NCI-H524 treated with DMSO at 0.1 percent for 48 hours (cell line): ENCODE measurements around the gene CEP63.

Source experiments
- DNase-seq: peaks from one replicate; lab custom pipeline; 2025; lab: John Stamatoyannopoulos, UW

Gene CEP63

GRCh38 chr3:134608771-134609435 is 123.0 kb downstream of the CEP63 start:
- no peak for DNase-seq

DNA sequence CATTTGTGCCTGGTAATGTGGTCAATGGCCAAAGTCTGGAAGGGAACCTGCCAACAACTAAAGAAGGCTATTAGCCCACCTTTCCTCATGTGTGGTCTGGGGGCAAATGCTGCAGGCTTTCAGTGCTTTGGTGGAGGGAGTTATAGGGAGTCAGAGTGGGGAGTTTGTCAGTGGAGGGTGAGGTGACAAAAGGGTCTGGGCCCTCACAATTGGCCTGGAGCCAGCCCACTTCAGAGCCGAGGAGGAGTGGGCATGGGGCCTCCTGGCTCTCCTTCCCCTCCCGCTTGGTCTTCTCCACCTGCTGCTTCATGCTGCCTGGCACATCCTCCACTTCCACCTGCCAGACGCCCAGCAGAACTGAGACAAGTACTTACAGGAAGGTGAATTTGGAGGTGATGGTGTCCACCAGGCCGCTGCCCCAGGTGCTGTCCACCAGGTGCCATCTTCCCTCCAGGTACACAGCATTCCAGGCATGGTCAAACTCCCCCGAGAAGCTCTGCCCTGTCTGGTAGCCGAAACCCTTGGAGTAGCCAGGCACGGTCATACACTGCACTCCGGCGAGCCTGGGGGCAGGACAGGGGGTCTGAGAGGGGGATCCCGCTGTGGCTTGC is 124.1 kb downstream of the CEP63 start:
- no peak for DNase-seq

DNA sequence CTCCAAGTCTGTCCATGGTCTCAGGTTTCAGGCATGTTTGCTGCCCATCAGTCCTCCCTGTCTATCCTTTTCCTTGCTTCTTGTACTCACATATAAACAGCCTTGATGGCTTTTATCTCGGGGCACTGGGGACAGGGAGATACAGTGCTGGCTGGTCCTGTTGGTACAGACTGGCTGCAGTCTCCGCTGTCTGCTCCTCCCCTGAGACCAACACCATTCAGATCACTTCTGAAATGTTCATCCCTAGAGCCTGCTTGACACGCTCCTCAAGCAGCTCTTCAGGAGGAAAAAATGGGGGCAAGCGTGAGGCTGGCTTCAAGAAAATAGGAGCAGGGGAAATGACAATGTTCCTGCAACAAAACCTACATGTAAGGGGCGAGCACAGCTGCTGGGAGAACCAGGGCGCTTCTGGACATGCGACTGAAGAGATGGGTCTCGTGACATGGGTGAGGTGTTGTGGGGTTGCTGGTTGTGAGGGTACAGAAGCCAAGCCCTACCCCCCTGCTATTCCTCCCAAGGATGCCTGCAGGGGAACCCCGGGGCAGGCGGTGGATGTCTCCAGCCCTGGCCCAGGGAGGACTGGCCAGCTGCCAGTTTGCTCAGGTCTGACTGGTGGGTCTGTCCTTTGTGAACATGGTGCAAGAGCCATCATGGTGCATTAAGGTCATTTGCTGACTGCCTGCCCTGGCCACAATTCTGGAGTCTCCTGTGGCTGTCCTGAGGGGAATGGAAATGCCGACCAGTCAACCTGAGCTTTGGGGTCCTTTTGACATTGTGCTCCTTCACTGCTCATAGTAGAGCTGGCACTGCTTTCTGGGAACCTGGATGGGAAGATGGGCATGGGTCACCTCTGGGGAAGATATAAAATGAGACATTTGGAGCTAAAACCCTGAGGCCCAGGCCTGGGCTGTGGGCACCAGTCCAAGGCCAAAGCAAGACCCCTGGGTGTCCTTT is 124.9 kb downstream of the CEP63 start:
- DNase-seq = no peak

DNA sequence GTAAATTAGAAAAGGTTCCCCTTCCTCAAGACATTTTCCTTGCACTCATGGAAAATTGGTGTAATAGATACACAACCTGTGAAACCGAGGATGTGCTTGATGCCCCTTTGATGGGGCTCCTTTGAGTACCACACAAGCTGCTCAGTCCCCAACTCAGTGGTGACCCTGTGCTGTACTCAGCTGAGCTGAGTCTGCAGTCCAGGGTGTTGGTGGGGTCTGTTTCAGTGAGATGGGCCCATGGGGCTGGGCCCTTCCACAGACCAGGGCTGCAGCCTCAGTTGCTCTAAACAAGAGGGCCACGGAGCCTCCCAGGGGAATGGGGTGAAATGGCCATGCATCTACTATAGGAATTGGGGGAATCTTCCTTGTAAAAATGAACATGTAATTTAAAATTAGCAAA is 125.7 kb downstream of the CEP63 start:
- no peak for DNase-seq

GRCh38 chr3:134613006-134613520 is 127.2 kb downstream of the CEP63 start:
- no peak for DNase-seq

DNA sequence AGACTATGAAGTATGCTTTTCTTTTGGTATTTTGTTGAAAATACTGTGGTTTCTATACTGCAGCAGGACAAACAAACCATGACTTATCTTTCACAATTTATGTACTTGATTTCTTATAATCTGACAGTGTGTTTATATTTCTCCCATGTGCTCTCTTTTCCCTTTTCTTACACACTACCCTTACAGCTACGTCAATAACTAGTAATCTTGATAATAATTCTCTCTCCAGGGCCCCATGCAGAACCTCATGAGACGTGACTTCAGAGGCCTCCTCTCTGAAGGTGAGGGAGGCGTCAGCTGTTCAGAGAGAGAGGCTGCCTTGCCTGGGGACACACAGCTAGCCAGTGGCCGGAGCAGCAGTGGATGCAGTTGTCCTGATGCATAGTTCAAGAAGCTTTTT is 129.1 kb downstream of the CEP63 start:
- DNase-seq = no peak

DNA sequence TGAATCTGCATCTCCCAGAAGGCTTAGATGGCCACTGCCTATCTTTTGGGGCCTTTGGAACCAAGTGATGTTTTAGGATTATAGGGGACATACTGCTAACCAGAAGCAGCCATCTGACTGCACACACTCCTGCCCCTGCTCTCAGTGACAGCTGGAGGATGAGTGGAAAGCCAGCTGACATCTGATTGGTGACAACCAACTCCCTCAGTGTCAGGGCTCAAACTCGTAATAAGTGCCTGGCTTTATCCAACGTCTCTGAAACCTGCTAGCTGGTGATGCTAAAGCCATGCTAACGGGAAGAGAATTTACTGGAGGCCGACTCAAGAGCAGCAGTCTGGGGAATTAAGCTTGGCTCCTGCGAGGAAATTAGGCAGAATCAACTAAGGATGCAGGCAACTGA is 129.9 kb downstream of the CEP63 start:
- DNase-seq = no peak

DNA sequence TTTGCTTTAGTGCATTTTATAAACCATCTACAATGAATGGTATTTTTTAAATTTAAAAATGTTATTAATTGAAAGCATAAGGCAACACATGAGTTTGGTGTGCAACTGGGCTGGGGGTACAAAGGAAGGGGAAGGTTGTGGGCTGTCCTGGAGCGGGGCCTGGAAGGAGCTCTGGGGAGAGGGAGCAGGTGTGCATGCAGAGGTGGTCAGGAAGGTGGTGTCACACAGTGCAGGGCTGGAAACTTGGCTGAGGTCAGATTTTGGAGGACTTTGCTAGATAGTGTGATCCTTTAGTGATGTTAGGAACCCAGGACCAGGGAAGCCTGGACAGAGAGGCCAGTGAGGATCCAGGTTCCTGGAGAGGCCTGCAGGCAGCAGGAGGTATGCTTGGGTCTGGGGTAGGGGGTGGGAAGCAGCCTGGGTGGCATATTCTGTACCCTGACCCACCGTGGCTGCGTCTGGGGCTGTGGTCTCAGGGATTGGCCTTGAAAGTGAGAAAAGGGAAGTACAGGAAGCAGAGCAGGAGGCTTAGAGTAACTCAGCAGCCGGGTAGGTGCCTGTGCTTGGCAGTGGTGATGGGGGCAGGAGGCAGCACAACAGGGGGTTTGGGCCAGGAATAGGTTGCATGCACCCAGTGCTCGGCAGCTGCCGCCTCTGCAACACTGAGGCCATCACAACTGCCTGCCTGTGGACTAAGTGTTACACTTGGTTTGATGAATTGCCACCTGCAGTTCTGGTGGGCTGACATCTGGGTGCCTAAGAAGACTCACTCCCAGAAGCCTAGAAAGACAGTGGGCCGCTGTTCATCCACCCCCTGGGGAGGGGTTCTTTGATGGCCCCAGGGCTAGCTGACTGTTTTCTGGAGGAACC is 132.0 kb downstream of the CEP63 start:
- DNase-seq = no peak

- DNase-seq = no peak
Measured at GRCh38 chr3:134618478-134619300, 132.8 kb downstream of the CEP63 start.

- DNase-seq = no peak
Measured at GRCh38 chr3:134619301-134619615, 133.4 kb downstream of the CEP63 start.

DNA sequence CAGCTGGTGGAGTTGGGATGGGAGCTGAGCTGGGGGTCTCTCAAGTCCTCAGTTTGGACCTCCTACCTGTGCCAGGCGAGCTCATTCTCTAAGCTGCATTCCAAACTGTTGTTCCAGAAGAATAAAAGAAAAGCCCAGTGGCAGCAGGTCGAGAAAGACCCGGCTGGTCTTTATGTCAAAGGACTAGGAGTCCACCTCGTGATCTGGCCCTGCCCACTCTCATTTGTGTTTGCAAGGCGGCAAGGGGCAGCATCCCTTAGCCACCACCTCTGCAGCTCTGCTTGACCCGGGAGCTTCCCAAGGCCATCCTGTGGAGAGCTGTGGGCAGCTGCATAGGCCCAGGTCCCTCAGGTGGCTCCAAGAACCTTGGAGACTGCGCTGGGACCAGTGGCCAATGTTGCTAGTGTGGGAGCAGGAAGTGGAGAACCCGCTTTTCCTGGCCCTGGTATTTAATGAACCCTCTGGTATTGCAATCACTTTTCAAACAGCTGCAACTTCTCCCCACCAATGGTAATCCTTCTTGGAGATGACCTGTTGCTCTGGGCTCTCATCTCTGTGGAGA is 134.1 kb downstream of the CEP63 start:
- no peak for DNase-seq

DNA sequence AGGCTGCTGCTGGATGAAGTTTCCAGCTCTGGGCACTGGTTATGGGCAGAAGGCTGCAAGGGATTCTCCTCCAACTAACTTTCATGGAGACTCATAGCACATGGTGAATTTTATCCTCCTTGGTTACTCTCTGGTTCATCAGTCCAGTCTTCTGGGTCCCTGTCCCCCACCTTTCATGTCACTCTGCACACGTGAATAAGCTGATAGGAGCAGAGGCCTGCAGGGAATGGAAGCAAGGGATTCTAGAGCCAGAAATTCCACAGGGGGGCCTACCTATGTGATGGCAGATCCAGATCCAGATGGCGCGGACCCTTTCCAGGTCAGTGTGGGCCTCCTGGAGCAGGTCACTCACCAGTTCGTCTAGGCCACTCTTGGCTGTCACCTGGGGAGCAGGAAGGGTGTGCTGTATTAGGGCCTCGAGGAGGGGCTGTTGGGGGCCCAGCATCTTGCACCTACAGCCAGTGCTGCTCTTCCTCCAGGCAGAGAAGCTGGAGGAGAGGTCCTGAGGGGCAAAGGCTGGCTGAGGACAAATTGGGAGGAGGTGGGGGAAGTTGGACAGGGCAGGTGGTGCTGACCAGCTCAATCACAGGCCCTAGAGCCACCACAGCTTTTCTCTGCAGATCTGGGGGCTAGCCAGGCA is 134.7 kb downstream of the CEP63 start:
- DNase-seq = no peak

- DNase-seq = no peak
Measured at GRCh38 chr3:134621854-134622253, 136.0 kb downstream of the CEP63 start.

DNA sequence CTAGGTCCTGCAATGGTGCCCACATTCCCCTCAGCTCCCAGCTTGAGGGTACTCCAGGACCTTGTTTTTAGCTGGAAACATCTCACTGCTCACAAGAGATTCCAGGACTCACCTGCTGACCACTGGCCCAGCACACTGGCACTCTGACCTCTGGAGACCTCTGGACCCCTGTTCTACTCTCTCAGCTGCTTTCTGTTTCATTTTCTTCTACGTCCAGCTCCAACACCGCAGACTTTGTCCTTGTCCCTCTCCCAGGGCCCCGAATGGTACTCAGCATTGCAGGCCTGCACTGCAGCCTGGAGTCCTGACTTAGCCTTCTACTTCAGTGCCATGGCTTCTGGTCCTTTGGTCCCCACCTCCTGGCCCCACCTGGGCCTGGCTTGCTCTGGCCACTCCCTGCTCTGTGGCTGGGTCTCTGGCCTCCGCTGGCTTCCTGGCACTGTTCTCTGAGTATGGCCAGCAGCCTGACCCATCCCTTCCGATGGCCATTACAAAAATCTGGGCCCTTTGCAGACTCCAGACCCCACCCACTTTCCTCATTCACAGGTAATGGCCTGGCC is 137.0 kb downstream of the CEP63 start:
- DNase-seq = no peak

GRCh38 chr3:134623615-134624245 is 137.9 kb downstream of the CEP63 start:
- no peak for DNase-seq
